NCI-H1436 treated with DMSO at 0.1 percent for 48 hours (cell line): Measurements from ENCODE around the gene SLC22A23.

Experiments
- DNase-seq: peaks from one replicate; lab custom pipeline; 2025; lab: John Stamatoyannopoulos, UW

The SLC22A23 gene

GRCh38 chr6:3443221-3443515 lies 13.7 kb downstream of the SLC22A23 start:
- no peak for DNase-seq

GRCh38 chr6:3442431-3443220 lies 14.2 kb downstream of the SLC22A23 start:
- no peak for DNase-seq

- no peak for DNase-seq
Observed at GRCh38 chr6:3440911-3441310, 15.9 kb downstream of the SLC22A23 start.

GRCh38 chr6:3439961-3440360 lies 16.9 kb downstream of the SLC22A23 start:
- no peak for DNase-seq

GRCh38 chr6:3438190-3439167 lies 18.4 kb downstream of the SLC22A23 start:
- peak; percentile 64 for DNase-seq

GRCh38 chr6:3433005-3433404 lies 23.8 kb downstream of the SLC22A23 start:
- DNase-seq: no peak

GRCh38 chr6:3432416-3432815 lies 24.4 kb downstream of the SLC22A23 start:
- DNase-seq: no peak

- no peak for DNase-seq
Observed at GRCh38 chr6:3431994-3432393, 24.9 kb downstream of the SLC22A23 start.

- no peak for DNase-seq
Observed at GRCh38 chr6:3429211-3429610, 27.6 kb downstream of the SLC22A23 start.

GRCh38 chr6:3428700-3429099 lies 28.1 kb downstream of the SLC22A23 start:
- DNase-seq: no peak

- no peak for DNase-seq
Observed at GRCh38 chr6:3428247-3428646, 28.6 kb downstream of the SLC22A23 start.

- no peak for DNase-seq
Observed at GRCh38 chr6:3427687-3428085, 29.2 kb downstream of the SLC22A23 start.

- no peak for DNase-seq
Observed at GRCh38 chr6:3426927-3427686, 29.7 kb downstream of the SLC22A23 start.

GRCh38 chr6:3426091-3426926 lies 30.5 kb downstream of the SLC22A23 start:
- DNase-seq: no peak

- DNase-seq: no peak
Observed at GRCh38 chr6:3425574-3425973, 31.3 kb downstream of the SLC22A23 start.

- DNase-seq: no peak
Observed at GRCh38 chr6:3424185-3424927, 32.5 kb downstream of the SLC22A23 start.

- no peak for DNase-seq
Observed at GRCh38 chr6:3423439-3424184, 33.2 kb downstream of the SLC22A23 start.

- no peak for DNase-seq
Observed at GRCh38 chr6:3422435-3423070, 34.3 kb downstream of the SLC22A23 start.

GRCh38 chr6:3421791-3422434 lies 34.9 kb downstream of the SLC22A23 start:
- DNase-seq: no peak
